Activated gamma-delta T cell treated with anti-CD3 and anti-CD28 coated beads, Interleukin-2, amount 50 U/mL, for 16 hours (primary cell): ENCODE measurements around the gene KNTC1.
"Not testable (repeated sequence)": the region's sequence is repeated elsewhere in the genome, so short reads cannot be mapped to it uniquely, and the experiment has no call there.

Source experiments
- DNase-seq: peaks from one replicate; pipeline ENCODE4 v3.0.0-alpha.2; 2020; ENCODE audit warnings: low read depth

The KNTC1 gene

DNA sequence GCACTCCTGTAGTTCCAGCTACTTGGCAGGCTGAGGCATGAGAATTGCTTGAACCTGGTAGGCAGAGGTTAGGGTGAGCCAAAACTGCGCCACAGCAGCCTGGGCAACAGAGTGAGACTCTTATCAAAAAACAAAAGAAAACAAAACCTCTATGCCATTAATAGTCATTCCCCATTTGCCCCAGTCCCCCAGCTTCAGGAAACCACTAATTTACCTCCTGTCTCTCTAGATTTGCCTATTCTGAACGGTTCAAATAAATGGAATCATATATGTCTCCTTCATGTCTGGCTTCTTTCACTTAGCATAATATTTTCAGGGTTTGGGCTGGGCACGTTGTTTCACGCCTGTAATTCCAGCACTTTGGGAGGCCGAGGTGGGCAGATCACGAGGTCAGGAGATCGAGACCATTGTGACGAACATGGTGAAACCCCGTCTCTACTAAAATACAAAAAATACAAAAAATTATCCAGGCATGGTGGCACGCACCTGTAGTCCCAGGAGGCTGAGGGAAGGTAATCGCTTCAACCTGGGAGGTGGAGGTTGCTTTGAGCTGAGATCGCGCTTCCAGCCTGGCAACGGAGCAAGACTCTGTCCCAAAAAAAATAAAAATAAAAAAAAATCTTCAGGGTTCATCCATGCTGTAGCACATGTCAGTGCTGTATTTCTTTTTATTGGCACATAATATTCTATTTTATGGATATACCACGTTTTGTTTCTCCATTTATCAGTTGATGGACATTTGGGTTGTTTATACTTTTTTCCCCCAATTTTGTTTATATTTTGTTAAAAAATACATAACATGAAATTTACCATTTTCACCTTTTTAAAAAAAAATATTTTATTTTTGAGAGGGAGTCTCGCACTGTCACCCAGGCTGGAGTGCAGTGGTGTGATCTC, 31.9 kb downstream of the KNTC1 start:
- no peak for DNase-seq

DNA sequence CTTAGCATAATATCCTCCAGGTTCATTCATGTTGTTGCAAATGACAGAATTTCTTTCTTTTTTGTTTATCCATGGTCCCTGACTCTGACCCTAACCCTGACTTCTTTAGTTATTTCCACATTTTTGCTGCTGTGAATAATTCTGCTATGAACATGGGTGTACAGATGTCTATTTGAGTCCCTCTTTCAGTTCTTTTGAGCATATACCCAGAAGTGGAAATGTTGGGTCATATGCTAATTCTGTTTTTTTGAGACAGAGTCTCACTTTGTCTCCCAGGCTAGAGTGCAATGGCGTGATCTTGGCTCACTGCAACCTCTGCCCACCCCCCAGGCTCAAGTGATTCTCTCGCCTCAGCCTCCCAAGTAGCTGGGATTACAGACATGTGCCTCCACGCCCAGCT, 33.1 kb downstream of the KNTC1 start:
- DNase-seq, result no peak

DNA sequence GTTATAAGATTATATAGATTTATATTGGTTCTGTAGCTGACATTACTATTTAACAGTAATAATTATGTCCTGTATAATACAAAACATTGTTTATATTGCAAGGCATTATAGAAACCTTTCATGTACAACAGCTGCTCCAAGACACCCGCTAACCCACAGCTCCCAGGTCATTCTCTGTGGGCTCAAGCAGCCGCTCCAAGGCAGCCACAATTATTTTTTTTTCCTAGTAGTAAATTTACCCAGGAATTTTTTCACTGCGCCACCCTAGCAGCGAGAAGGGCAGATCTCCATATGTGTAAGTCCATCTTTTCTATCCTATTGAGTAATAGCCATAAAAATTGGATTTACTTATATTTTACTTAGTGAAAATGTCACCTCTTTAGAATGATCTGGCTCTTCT, 36.3 kb downstream of the KNTC1 start:
- DNase-seq, result no peak

DNA sequence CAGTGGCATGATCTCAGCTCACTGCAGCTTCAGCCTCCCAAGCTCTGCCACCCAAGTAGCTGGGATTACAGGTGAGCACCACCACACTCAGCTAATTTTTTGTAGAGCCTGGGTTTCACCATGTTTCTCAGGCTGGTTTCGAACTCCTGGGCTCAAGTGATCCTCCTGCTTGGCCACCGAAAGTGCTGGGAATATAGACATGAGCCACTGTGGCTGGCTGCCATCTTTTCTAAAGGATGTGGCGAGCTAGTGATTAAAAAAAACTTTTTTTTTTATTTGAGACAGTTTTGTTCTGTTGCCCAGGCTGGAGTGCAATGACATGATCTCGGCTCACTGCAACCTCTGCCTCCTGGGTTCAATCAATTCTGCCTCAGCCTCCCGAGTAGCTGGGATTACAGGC, 39.8 kb downstream of the KNTC1 start:
- DNase-seq, result not testable (repeated sequence)

DNA sequence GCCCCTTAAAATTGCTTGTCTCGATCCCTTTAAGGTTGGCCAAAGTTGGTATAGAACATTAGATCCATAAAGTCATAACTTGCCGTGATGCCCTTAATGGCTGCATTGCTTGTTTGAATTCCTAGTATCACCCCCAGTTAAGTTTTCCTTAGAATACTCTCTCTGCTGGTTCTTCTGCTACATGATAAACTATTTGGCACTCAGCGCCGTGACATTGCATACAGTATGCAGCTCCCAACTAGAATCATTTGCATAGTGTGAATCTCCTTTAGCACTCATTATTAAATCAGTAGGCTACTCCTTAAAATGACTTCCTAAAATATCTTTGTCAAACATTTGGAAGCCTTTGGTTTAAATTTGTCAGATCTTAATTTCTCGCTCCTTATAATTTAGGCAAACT, 42.2 kb downstream of the KNTC1 start:
- DNase-seq, result no peak

DNA sequence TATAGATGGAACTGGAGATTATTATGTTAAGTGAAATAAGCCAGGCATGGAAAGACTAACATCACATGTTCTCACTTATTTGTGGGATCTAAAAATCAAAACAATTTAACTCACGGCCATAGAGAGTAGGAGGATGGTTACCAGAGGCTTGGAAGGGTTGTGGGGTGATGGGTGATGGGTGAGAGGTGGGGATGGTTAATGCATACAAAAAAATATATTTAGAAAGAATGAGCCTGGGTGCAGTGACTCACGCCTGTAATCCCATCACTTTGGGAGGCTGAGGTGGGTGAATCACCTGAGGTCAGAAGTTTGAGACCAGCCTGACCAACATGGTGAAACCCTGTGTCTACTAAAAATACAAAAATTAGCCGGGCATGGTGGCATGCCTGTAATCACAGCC, 43.0 kb downstream of the KNTC1 start:
- DNase-seq, result not testable (repeated sequence)

DNA sequence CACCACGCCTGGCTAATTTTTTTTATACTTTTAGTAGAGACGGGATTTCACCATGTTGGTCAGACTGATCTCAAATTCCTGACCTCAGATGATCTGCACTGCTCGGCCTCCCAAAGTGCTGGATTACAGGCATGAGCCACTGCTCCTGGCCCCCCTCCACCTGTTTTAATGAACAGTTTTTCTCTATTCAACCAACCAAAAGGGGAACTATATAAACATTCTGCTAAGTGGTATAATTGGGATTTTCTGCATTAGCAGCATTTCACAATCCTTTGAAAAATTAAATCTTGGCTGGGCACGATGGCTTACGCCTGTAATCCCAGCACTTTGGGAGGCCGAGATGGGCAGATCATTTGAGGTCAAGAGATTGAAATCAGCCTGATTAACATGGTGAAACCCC, 44.8 kb downstream of the KNTC1 start:
- DNase-seq, result no peak

DNA sequence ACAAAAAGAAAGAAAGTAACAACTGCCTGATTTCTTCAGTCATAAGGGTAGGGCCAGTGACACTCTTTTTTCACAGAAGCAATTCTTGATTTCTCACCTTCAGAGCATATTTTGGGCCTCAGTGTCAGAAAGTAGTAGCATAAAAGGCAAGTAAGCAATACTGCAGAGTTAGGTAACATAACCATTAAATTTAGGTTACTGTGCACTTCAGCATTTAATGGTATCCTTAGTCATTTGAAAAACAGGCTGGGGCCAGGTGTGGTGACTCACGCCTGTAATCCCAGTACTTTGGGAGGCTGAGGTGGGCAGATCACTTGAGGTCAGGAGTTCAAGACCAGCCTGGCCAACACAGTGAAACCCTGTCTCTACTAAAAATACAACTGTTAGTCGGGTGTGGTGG, 56.2 kb downstream of the KNTC1 start:
- DNase-seq, result not testable (repeated sequence)

DNA sequence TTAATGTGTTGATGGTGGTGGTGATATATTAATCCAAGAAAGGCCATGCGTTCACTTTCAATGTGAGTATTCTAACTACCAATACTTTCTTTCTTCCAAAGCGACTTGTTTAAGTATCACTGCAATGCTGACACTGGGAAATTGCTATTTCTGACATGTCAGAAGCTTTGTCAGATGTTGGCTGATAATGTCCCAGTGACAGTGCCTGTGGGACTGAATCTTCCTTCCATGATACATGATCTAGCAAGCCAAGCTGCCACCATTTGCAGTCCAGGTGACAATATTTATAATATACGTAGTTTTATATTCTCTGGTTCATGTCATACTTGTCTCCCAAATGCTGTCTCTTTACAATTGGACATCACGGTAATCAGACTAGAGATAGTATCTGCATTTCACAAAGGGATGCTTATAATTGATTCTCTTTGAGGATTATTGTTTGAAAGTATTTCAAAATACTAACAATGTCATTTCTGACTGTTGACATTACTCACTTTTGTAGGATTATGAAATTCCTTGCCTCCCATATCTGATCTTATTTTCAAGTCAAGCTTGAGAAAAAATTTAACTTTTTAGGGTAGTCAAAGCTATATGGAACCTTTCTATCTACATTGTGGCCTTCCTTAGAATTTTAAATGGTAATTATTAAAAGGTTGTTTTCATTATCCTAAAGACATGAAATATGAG, 57.3 kb downstream of the KNTC1 start:
- DNase-seq, result no peak

DNA sequence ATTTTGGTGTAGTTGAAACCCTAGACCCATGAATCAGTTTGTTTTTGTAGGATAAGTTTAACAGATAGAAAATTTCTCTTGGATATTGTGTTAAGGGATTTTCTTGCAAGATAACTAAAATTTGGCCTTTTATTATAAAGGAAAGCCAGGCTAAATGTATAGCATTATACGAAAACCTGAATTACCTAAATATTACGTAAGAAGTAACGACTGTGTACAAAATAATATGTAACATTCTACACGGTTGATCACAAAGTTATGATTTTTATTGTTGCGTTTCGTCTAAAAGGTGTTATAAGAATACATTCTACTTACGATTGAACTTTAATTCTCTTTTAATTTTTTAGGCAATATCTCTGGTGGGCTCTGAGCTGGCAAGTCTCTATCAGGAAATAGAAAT, 63.9 kb downstream of the KNTC1 start:
- DNase-seq, result no peak

DNA sequence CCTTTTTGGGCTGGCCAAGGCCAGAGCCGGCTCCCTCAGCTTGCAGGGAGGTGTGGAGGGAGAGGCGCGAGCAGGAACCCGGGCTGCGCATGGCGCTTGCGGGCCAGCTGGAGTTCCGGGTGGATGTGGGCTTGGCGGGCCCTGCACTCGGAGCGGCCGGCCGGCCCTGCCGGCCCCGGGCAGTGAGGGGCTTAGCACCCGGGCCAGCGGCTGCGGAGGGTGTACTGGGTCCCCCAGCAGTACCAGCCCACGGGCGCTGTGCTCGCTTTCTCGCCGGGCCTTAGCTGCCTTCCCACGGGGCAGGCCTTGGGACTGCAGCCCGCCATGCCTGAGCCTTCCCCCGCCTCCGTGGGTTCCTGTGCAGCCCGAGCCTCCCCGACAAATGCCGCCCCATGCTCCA, 64.9 kb downstream of the KNTC1 start:
- DNase-seq, result not testable (repeated sequence)

DNA sequence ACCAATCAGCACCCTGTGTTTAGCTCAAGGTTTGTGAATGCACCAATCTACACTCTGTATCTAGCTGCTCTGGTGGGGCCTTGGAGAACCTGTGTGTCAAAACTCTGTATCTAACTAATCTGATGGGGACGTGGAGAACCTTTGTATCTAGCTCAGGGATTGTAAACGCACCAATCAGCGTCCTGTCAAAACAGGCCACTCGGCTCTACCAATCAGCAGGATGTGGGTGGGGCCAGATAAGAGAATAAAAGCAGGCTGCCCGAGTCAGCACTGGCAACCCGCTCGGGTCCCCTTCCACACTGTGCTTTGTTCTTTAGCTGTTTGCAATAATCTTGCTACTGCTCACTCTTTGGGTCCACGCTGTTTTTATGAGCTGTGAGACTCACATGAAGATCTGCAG, 65.5 kb downstream of the KNTC1 start:
- not testable (repeated sequence) for DNase-seq

DNA sequence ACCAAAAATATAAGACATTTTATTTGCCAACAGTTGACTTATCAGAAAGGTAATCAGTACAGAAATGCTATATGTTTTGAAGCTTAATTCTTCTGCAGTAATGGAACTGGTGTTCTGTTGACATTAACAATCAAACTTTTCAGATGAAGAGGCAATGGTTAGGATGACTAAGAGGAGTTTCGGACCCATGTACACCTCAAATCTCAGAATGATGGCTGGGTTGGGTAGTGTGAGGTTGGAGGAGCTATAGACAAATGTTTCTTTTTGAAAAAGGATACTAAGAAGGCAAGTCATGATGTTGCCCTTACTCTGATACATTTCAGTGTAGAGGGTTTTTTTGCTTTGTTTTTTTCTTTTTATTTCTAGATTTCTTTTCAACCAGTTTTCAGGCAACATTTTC, 66.9 kb downstream of the KNTC1 start:
- DNase-seq, result no peak

DNA sequence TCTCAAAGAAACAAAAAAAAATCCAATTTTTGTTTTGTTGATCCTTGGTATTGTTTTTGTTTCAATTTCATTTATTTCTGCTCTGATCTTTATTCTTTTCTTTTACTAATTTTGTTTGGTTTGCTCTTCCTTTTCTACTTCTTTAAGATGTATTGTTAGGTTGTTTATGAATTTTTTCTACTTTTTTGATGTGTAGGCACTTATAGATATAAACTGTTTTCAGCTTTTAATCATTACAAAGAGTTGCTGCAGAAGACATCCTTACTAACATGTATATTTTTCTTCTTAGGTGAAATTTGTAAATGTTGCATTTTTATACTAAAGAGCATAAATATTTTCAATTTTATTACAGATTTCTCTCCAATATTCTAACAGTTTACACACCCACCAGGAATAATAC, 69.8 kb downstream of the KNTC1 start:
- no peak for DNase-seq

DNA sequence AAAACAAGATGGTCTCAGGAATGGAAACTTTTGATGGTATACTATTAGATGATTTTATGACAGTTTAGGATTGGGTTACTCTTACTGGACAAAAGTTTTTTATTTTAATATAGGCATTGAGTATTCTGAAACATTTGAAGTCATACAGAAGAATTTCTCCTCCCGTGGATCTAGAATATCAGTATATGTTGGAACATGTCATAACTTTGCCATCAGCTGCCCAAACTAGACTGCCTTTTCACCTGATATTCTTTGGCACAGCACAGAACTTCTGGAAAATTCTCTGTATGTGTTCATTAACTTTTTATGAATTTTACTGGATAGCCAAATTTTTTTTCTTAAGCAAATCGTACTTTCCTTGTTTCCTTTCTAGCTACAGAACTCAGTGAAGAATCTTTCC, 75.4 kb downstream of the KNTC1 start:
- DNase-seq, result no peak

DNA sequence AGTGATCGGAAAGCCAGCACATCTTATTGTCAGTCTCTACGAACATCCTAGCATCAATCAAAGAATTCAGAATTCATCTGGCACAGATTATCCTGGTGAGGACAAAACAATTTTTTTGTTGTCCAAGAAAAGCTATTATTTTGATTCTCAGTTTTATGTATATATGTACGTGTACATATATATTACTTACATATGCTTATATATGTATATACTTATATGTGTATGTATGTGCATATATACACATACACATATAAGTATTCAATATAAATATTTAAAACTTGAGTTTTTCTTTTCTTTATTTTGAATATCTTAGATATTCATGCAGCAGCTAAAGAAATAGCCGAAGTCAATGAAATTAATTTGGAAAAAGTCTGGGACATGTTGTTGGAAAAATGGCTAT, 77.9 kb downstream of the KNTC1 start:
- no peak for DNase-seq

DNA sequence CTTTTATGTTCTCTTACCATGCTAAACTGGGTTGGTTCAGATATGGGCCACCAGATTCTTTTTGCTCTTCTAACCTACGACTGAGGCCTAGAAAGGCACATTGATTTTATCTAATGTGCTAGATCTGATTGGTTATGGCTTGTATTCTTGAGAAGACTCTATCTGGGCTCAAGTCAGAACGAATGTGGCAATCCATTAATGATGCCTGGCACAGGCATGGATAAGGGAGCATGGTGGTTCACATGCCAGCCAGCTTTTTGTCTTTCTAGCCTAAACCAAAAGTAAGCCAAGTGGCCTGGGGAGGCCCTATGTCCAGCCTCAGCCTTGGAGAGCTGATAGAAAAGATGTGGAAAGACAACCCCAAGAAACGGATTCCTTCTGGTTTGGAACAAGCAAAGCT, 82.7 kb downstream of the KNTC1 start:
- no peak for DNase-seq

DNA sequence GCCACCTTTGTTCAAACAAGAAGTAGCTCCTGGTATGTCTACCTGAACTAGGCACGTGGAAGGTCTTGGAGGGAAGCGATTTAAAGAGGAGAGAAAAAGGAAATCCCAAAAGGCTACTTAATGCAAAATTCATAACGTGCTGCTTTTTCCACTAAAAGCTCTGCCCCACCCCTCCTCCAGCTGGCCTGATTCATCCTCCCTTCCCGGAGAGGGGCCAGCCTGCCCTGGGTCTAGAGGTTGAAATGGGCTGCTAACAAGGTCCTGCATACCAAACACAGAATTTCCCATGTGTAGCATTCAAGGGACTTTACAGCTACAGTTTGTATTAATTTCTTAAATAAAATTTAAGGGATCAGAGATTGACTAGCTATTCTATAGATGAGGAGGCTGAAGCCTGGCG, 83.2 kb downstream of the KNTC1 start:
- DNase-seq, result no peak

DNA sequence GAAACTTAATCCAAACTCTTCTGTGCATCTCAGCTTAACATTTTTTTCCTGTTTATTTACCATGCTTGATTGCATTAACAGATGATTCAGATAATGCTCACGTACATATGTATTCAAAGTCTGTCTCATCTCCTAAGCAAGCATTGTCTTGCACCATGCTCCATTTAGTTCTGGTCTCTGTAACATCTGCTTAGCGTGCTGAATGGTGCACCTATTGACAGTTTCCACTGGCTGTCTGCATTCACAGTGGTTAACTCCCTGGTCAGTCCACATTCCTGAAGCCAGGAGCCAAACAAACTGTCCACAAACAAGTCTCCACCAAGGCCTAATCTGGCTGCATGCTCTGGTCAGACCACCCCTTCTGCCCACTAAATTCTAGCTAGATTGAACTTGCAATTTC, 83.9 kb downstream of the KNTC1 start:
- no peak for DNase-seq

DNA sequence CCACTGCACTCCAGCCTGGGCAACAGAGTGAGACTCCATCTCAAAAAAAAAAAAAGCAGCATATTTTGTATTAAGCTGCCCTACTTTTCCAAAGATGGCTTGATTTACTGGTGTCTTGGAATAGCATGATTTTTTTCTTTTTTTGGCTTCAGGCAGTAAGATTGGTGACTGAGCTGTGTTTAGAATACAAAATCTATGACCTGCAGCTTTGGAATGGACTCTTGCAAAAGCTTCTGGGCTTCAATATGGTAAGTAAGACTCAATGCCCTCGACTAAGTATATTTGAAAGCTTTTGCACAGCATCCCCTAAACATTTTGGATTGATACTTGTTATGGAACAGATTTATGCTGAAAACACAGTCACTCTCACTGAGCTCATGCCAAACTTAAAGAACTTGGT, 87.8 kb downstream of the KNTC1 start:
- no peak for DNase-seq

DNA sequence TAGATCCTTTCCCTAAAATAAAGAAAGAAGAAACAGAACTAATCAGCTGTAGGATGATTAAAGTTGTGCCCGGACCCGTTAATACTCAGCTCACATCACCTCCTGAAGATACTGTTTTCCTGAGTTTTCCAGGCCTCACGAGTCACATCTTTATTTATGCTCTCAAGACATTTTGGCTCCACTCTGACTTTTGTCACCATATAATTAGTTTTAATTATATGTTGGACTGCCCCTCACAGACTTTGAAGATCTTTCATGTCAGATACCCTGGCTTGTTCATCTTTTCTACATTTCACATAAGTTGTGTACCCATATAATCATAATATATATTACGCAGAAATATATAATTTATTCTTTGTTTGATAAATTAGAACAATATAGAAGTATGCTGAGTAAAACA, 88.7 kb downstream of the KNTC1 start:
- DNase-seq, result no peak

DNA sequence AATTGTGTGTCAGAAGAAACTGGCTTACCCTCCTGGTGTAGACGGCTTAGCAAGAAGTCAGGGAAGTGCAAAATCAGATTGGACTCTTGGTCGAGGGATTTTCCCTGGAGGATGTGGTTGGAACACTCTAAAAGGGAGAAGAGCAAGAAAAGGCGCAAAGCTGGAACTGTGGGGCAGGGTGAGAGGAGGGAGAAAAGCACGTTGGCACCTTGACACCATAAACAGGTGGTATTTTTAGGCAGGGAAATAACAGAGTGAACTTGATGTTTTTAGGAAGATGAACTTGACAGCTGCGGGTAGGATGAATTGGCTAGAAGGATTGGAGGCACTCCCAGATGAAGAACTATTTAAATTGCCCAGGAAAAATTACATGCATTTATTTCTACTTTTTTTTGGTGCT, 108.4 kb downstream of the KNTC1 start:
- no peak for DNase-seq

DNA sequence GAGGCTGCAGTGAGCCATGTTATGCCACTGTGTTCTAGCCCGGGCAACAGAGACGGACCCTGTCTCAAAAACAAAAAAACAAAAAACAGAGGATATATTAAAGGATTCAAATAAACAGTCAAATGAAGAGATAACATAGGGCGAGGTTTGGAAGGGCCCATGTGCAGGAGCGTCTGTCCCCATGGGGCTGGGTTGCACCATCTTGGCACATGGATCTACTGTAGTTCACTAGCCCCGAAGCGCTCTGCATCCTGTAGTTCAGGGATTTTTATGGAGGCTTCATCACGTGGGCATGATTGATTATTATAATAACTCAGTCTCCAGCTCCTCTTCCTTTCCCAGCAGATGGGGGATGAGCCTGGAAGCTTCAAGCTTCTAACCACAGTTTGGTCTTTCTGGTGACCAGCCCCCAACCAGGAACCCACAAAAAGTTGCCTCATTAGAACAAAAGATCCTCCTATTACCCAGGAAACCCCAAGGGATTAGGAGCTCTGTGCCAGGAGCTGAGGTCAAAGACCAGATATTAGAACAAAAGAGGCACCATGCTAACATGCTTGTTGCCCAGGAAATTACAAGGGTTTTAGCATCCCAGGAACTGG, 116.3 kb downstream of the KNTC1 start:
- no peak for DNase-seq
